Measurements from ENCODE around the gene ARVCF.

DNA sequence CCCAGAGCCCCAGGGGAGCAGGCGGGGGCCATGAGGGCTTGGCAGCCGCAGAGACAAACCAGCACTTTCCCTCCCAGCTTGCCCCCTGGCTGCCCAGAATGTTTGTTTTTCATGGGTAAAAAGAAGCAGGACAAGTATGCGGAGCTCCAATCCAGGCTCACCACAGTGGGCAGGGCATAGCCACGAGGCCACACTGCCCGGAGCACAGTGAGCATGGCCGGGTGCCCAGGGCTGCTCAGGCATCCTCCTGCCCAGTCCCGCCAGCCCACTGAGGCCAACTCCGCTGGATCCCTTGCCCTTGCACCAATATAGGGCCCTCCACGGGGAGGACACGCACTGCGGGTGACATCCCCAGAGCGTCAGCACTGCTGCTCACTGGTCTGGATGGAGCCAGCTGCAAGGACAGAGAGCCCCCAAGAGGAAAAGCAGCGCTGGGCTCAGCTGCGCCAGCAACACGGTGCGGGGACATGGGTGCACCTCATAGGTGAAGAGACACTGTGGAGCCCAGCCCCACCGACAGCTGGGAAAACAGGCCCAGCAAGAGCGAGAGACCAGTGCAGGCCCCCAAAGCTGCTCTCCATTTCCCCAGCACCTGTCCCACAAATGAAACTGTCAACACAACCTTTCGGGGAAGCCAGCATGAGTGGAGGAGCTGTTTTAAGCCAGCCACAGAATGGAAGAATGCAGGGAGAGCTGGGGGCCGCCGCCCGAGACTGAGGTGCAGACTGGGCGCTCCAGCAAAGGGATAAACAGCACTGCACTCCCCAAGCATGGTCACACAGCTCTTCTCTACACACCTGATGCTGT lies 24.8 kb downstream of the ARVCF start:
- TF ChIP-seq ETS2 (tag; IDR thresholded peaks at IDR 0.05; ENCODE audit: borderline replicate concordance, poor library complexity, severe bottlenecking) (no peak), NFRKB (IDR thresholded peaks at IDR 0.05; ENCODE audit: low read depth) (no peak), GABPA (tag; conservative IDR thresholded peaks at IDR 0.05; ENCODE audit: low read depth) (no peak), NFIC (IDR thresholded peaks at IDR 0.05) (no peak), ETV6 (IDR thresholded peaks at IDR 0.05; ENCODE audit: borderline replicate concordance in 1 of 2, low read depth in 2 of 2, low read length in 1 of 2) (no peak), ETV6 (CRISPR knock-in tag; IDR thresholded peaks at IDR 0.05; ENCODE audit: borderline replicate concordance) (no peak), EP300 (IDR thresholded peaks at IDR 0.05; ENCODE audit: low read length) (no peak), HDAC6 (IDR thresholded peaks at IDR 0.05; ENCODE audit: low read depth, low read length) (peak; percentile 47; the same call in 1 of the 2 replicates), ZNF239 (CRISPR knock-in tag; IDR thresholded peaks at IDR 0.05) (no peak), TBL1XR1 (IDR thresholded peaks at IDR 0.05; ENCODE audit: low read length in 2 of 2) (no peak)
- TF ChIP-seq, protein P1, sequence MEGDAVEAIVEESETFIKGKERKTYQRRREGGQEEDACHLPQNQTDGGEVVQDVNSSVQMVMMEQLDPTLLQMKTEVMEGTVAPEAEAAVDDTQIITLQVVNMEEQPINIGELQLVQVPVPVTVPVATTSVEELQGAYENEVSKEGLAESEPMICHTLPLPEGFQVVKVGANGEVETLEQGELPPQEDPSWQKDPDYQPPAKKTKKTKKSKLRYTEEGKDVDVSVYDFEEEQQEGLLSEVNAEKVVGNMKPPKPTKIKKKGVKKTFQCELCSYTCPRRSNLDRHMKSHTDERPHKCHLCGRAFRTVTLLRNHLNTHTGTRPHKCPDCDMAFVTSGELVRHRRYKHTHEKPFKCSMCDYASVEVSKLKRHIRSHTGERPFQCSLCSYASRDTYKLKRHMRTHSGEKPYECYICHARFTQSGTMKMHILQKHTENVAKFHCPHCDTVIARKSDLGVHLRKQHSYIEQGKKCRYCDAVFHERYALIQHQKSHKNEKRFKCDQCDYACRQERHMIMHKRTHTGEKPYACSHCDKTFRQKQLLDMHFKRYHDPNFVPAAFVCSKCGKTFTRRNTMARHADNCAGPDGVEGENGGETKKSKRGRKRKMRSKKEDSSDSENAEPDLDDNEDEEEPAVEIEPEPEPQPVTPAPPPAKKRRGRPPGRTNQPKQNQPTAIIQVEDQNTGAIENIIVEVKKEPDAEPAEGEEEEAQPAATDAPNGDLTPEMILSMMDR (IDR thresholded peaks at IDR 0.05 in 2 of 3, conservative IDR thresholded peaks at IDR 0.05 in 1 of 3; ENCODE audit: insufficient read depth in 2 of 3, low read depth in 1 of 3, low read length in 3 of 3): peak in 1 of 3 experiments; percentile 18; a peak in 1 of 6 replicates

Data from K562 (cell line).